Measurements from ENCODE around the gene TOPORS. TPM values are rescaled to one million over a fixed set of nuclear protein-coding genes. Genes with fewer than 3 reads are reported as not detected.

The TOPORS gene
- total and polyA plus RNA-seq, 4 experiments from 2014 or later: 24.1 to 32.4 (median 24.5) TPM

- Histone ChIP-seq H3K27me3 (ENCODE audit: insufficient read depth, low read length) (no peaks in the 10 kb centered on the region), H3K27ac (ENCODE audit: low read depth, low read length) (no peak overlapping the region), H3K9me3 (ENCODE audit: control insufficient read depth in 1 of 2, low read length in 2 of 2) (no peaks in the 10 kb centered on the region), H3K36me3 (ENCODE audit: insufficient read depth, low read length) (peaks cover 12% of the 10 kb centered on the region), H3K4me3 (ENCODE audit: low read length in 2 of 2) (no peak overlapping the region), H3K4me1 (ENCODE audit: insufficient read depth, low read length) (peaks cover 17% of the 10 kb centered on the region)
- ChIA-PET POLR2A (ENCODE audit: partially characterized antibody) (no interaction called here), CTCF (ENCODE audit: partially characterized antibody) (no interaction called here)
- intact Hi-C loops (cut with micrococcal nuclease): loop anchor here (5.0 kb wide), 1 partner anchor 597 kb away; the partner anchor contains the start of gene B4GALT1
- Mint-ChIP-seq H3K9me3 (peaks cover 0 to 4% (median 0%) of the 10 kb centered on the region in 8 donors), H3K27ac (peak overlapping the region in 3 of 7 donors; percentile 15 to 78 (median 17)), H3K27me3 (no peaks in the 10 kb centered on the region), H3K4me1 (peaks cover 19 to 44% (median 27%) of the 10 kb centered on the region in 4 donors), H3K4me3 (peak overlapping the region in 1 of 8 donors; percentile 14), H3K36me3 (peaks cover 22 to 50% of the 10 kb centered on the region in 2 donors)
- no peak for DNase-seq
Observed at GRCh38 chr9:32570262-32570661, 17.9 kb upstream of the TOPORS start.

GRCh38 chr9:32566770-32567169 lies 14.4 kb upstream of the TOPORS start:
- Histone ChIP-seq H3K9me3 (ENCODE audit: control insufficient read depth in 1 of 2, low read length in 2 of 2) (no peaks in the 10 kb centered on the region), H3K27ac (ENCODE audit: low read depth, low read length) (no peak overlapping the region), H3K4me1 (ENCODE audit: insufficient read depth, low read length) (peaks cover 6% of the 10 kb centered on the region), H3K36me3 (ENCODE audit: insufficient read depth, low read length) (peaks cover 12% of the 10 kb centered on the region), H3K27me3 (ENCODE audit: insufficient read depth, low read length) (no peaks in the 10 kb centered on the region), H3K4me3 (ENCODE audit: low read length in 2 of 2) (no peak overlapping the region)
- POLR2A ChIA-PET (ENCODE audit: partially characterized antibody): no interaction called here
- intact Hi-C loops (cut with micrococcal nuclease): no loop called here
- H3K27ac Mint-ChIP-seq: no peak overlapping the region
- DNase-seq: no peak
- peaks cover 22 to 52% of the 10 kb centered on the region in 2 donors for H3K36me3 Mint-ChIP-seq
- H3K27me3 Mint-ChIP-seq: no peaks in the 10 kb centered on the region
- CTCF ChIA-PET (ENCODE audit: partially characterized antibody): interaction anchor here (1.0 to 4.7 kb wide), 4 partner anchors 10 to 188 kb away, joined by 3 to 25 read pairs (median 4); no protein-coding TSS in a partner anchor
- peaks cover 14 to 24% (median 16%) of the 10 kb centered on the region in 4 donors for H3K4me1 Mint-ChIP-seq
- peaks cover 0 to 2% (median 0%) of the 10 kb centered on the region in 8 donors for H3K9me3 Mint-ChIP-seq
- no peak overlapping the region for H3K4me3 Mint-ChIP-seq

- no peak overlapping the region for H3K27ac Mint-ChIP-seq
- ChIA-PET POLR2A (ENCODE audit: partially characterized antibody) (no interaction called here), CTCF (ENCODE audit: partially characterized antibody) (interaction anchor here (1.0 to 4.7 kb wide), 4 partner anchors 9 to 187 kb away, joined by 4 to 25 read pairs (median 8); no protein-coding TSS in a partner anchor)
- Histone ChIP-seq H3K27ac (ENCODE audit: low read depth, low read length) (no peak overlapping the region), H3K4me1 (ENCODE audit: insufficient read depth, low read length) (no peaks in the 10 kb centered on the region), H3K27me3 (ENCODE audit: insufficient read depth, low read length) (no peaks in the 10 kb centered on the region), H3K9me3 (ENCODE audit: control insufficient read depth in 1 of 2, low read length in 2 of 2) (no peaks in the 10 kb centered on the region), H3K4me3 (ENCODE audit: low read length in 2 of 2) (no peak overlapping the region), H3K36me3 (ENCODE audit: insufficient read depth, low read length) (peaks cover 12% of the 10 kb centered on the region)
- no peak for DNase-seq
- H3K36me3 Mint-ChIP-seq: peaks cover 22 to 55% of the 10 kb centered on the region in 2 donors
- H3K4me1 Mint-ChIP-seq: peaks cover 14 to 23% (median 16%) of the 10 kb centered on the region in 4 donors
- no peak overlapping the region for H3K4me3 Mint-ChIP-seq
- no peaks in the 10 kb centered on the region for H3K27me3 Mint-ChIP-seq
- peaks cover 0 to 2% (median 0%) of the 10 kb centered on the region in 8 donors for H3K9me3 Mint-ChIP-seq
- intact Hi-C loops (cut with micrococcal nuclease): no loop called here
Observed at GRCh38 chr9:32565967-32566366, 13.6 kb upstream of the TOPORS start.

- H3K9me3 ChIP-seq (ENCODE audit: control insufficient read depth in 1 of 2, low read length in 2 of 2): no peaks in the 10 kb centered on the region
- ChIA-PET CTCF (ENCODE audit: partially characterized antibody) (interaction anchor here (1.2 to 2.2 kb wide), 3 partner anchors 14 to 182 kb away, joined by 3 to 13 read pairs (median 3); partner anchors contain the start of gene NDUFB6), POLR2A (ENCODE audit: partially characterized antibody) (interaction anchor here (1.0 to 1.8 kb wide), 2 partner anchors 14 kb away, joined by 3 to 5 read pairs; no protein-coding TSS in a partner anchor)
- Mint-ChIP-seq H3K9me3 (no peaks in the 10 kb centered on the region), H3K27ac (peak overlapping the region in 5 of 7 donors; percentile 14 to 79 (median 75)), H3K36me3 (peaks cover 4 to 11% of the 10 kb centered on the region in 2 donors), H3K27me3 (no peaks in the 10 kb centered on the region), H3K4me3 (no peak overlapping the region), H3K4me1 (peaks cover 25 to 33% (median 26%) of the 10 kb centered on the region in 4 donors)
- intact Hi-C loops (cut with micrococcal nuclease): no loop called here
- no peaks in the 10 kb centered on the region for H3K36me3 ChIP-seq (ENCODE audit: insufficient read depth, low read length)
- no peak overlapping the region for H3K4me3 ChIP-seq (ENCODE audit: low read length in 2 of 2)
- H3K27ac ChIP-seq (ENCODE audit: low read depth, low read length): no peak overlapping the region
- no peaks in the 10 kb centered on the region for H3K27me3 ChIP-seq (ENCODE audit: insufficient read depth, low read length)
- DNase-seq: no peak
- peaks cover 9% of the 10 kb centered on the region for H3K4me1 ChIP-seq (ENCODE audit: insufficient read depth, low read length)
Observed at GRCh38 chr9:32558408-32558934, 6.1 kb upstream of the TOPORS start.

GRCh38 chr9:32554591-32554990 lies 2.2 kb upstream of the TOPORS start:
- H3K36me3 Mint-ChIP-seq: peaks cover 4 to 31% of the 10 kb centered on the region in 2 donors
- H3K27ac ChIP-seq (ENCODE audit: low read depth, low read length): no peak overlapping the region
- H3K27ac Mint-ChIP-seq: peak overlapping the region in 6 of 7 donors; percentile 19 to 92 (median 62)
- no peak overlapping the region for H3K4me3 Mint-ChIP-seq
- DNase-seq: no peak
- ChIA-PET POLR2A (ENCODE audit: partially characterized antibody) (interaction anchor here (1.5 kb wide), 2 partner anchors 8 to 18 kb away, joined by 3 to 5 read pairs; partner anchors contain the start of gene NDUFB6), CTCF (ENCODE audit: partially characterized antibody) (interaction anchor here (0.7 to 3.2 kb wide), 5 partner anchors 17 to 180 kb away, joined by 3 to 13 read pairs (median 6); partner anchors contain the start of gene RIGI)
- no peaks in the 10 kb centered on the region for H3K36me3 ChIP-seq (ENCODE audit: insufficient read depth, low read length)
- intact Hi-C loops (cut with micrococcal nuclease): no loop called here
- no peaks in the 10 kb centered on the region for H3K27me3 Mint-ChIP-seq
- peaks cover 24% of the 10 kb centered on the region for H3K4me1 ChIP-seq (ENCODE audit: insufficient read depth, low read length)
- H3K4me1 Mint-ChIP-seq: peaks cover 27 to 54% (median 43%) of the 10 kb centered on the region in 4 donors
- H3K4me3 ChIP-seq (ENCODE audit: low read length in 2 of 2): no peak overlapping the region
- H3K27me3 ChIP-seq (ENCODE audit: insufficient read depth, low read length): no peaks in the 10 kb centered on the region
- H3K9me3 ChIP-seq (ENCODE audit: control insufficient read depth in 1 of 2, low read length in 2 of 2): no peaks in the 10 kb centered on the region
- peaks cover 0 to 3% (median 0%) of the 10 kb centered on the region in 8 donors for H3K9me3 Mint-ChIP-seq

GRCh38 chr9:32554107-32554506 lies 1.7 kb upstream of the TOPORS start:
- peaks cover 26 to 55% (median 42%) of the 10 kb centered on the region in 4 donors for H3K4me1 Mint-ChIP-seq

More at GRCh38 chr9:32554107-32554506, 1.7 kb upstream of the TOPORS start:
- Mint-ChIP-seq H3K27ac (peak overlapping the region in 5 of 7 donors; percentile 6 to 92 (median 11)), H3K36me3 (peaks cover 4 to 34% of the 10 kb centered on the region in 2 donors), H3K4me3 (peak overlapping the region in 3 of 8 donors; percentile 6 to 25 (median 25)), H3K27me3 (no peaks in the 10 kb centered on the region), H3K9me3 (peaks cover 0 to 3% (median 0%) of the 10 kb centered on the region in 8 donors)
- ChIA-PET POLR2A (ENCODE audit: partially characterized antibody) (interaction anchor here (1.5 kb wide), 1 partner anchor 9 kb away, joined by 3 read pairs; no protein-coding TSS in a partner anchor), CTCF (ENCODE audit: partially characterized antibody) (interaction anchor here (1.1 to 3.2 kb wide), 4 partner anchors 18 to 175 kb away, joined by 4 to 13 read pairs (median 9); partner anchors contain the start of gene RIGI)
- no peaks in the 10 kb centered on the region for H3K36me3 ChIP-seq (ENCODE audit: insufficient read depth, low read length)
- intact Hi-C loops (cut with micrococcal nuclease): no loop called here
- no peak for DNase-seq
- H3K4me1 ChIP-seq (ENCODE audit: insufficient read depth, low read length): peaks cover 29% of the 10 kb centered on the region
- no peaks in the 10 kb centered on the region for H3K9me3 ChIP-seq (ENCODE audit: control insufficient read depth in 1 of 2, low read length in 2 of 2)
- H3K27ac ChIP-seq (ENCODE audit: low read depth, low read length): no peak overlapping the region
- no peaks in the 10 kb centered on the region for H3K27me3 ChIP-seq (ENCODE audit: insufficient read depth, low read length)
- H3K4me3 ChIP-seq (ENCODE audit: low read length in 2 of 2): no peak overlapping the region
